TTC549 (cell line): ENCODE results near the gene LDAH.
"Not testable (repeated sequence)": the region's sequence is repeated elsewhere in the genome, so short reads cannot be mapped to it uniquely, and the experiment has no call there.

Experiments used
- FAIRE-seq: peaks from 2 replicates; lab custom pipeline; 2012; peaks lifted over from hg19 to GRCh38; lab: Jason Lieb, UNC

The LDAH gene

GRCh38 chr2:20722592-20723240, 100.2 kb downstream of the LDAH start:
- no peak for FAIRE-seq

GRCh38 chr2:20717641-20718040, 105.3 kb downstream of the LDAH start:
- no peak for FAIRE-seq

- not testable (repeated sequence) for FAIRE-seq
Measured at GRCh38 chr2:20716164-20716563, 106.7 kb downstream of the LDAH start.

DNA sequence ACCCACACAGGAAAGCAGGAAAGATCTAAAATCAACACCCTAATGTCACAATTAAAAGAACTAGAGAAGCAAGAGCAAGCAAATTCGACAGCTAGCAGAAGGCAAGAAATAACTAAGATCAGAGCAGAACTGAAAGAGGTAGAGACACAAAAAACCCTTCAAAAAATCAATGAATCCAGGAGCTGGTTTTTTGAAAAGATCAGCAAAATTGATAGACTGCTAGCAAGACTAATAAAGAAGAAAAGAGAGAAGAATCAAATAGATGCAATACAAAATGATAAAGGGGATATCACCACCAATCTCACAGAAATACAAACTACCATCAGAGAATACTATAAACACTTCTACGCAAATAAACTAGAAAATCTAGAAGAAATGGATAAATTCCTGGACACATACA, 108.5 kb downstream of the LDAH start:
- FAIRE-seq, result not testable (repeated sequence)

DNA sequence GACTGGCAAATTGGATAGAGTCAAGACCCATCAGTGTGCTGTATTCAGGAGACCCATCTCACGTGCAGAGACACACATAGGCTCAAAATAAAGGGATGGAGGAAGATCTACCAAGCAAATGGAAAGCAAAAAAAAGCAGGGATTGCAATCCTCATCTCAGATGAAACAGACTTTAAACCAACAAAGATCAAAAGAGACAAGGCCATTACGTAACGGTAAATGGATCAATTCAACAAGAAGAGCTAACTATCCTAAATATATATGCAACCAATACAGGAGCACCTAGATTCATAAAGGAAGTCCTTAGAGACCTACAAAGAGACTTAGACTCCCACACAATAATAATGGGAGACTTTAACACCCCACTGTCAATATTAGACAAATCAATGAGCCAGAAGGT, 109.3 kb downstream of the LDAH start:
- not testable (repeated sequence) for FAIRE-seq

DNA sequence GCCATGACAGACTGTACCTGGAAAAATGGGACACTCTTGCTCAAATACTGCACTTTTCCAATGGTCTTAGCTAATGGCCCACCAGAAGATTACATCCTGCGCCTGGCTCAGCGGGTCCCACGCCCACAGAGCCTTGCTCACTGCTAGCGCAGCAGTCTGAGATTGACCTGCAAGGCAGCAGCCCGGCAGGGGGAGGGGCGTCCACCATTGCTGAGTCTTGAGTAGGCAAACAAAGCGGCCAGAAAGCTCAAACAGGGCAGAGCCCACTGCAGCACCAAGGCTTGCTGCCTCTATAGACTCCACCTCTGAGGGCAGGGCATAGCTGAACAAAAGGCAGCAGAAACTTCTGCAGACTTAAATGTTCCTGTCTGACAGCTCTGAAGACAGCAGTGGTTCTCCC, 111.3 kb downstream of the LDAH start:
- FAIRE-seq, result not testable (repeated sequence)

- FAIRE-seq, result no peak
Measured at GRCh38 chr2:20707601-20708000, 115.3 kb downstream of the LDAH start.

- no peak for FAIRE-seq
Measured at GRCh38 chr2:20706786-20707185, 116.1 kb downstream of the LDAH start.

GRCh38 chr2:20706217-20706616, 116.7 kb downstream of the LDAH start:
- no peak for FAIRE-seq

DNA sequence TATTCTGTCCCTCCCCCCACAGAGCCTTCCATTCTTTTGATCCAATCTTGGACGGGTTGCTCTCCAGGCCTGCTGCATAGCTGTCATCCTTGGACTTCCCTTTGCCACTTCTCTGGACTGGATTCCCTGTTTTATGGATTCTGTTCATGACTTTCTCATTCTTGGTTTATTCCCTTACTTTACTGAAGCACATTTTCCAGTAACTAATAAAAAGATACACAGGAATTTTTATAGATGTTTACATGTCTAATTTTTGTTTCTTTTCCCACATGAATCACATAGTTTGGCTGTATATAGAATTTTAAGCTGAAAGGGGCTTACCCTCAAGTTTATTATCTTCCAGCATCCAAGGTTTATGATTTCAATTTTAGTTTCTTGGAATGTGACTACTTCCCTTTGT, 118.0 kb downstream of the LDAH start:
- no peak for FAIRE-seq

GRCh38 chr2:20702563-20702962, 120.3 kb downstream of the LDAH start:
- FAIRE-seq, result no peak

DNA sequence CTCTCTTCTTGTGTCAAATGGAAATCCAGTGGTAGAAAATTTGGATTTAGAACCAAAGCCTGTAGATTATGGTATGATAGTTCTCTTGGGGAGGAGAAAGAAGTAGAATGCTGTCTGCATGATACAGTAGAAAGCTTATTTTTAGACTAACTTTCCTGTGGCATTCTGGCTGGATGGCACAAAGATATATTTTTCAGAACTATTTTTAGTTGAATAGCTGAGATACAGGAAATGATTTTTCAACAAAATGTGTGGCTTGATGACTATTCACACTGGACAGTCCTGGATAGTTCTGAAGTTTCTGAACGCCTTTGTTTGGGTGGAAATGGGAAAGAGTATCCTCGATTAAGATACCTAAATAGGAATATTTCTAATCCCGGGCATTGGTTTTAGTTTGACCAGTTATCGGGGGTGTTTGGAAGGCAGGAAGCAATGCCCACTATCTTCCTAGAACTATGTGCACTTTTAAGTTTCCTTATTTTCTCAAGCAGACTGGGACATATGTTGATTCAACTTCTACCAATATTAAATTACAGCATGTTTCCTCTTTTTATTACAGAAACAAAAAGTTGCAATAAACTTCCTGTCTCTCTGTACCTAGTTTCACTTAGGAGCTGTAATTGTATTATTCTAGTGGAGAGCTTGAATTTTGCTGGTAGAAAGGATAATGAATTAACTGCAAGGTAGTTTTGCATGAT, 123.8 kb downstream of the LDAH start:
- no peak for FAIRE-seq

DNA sequence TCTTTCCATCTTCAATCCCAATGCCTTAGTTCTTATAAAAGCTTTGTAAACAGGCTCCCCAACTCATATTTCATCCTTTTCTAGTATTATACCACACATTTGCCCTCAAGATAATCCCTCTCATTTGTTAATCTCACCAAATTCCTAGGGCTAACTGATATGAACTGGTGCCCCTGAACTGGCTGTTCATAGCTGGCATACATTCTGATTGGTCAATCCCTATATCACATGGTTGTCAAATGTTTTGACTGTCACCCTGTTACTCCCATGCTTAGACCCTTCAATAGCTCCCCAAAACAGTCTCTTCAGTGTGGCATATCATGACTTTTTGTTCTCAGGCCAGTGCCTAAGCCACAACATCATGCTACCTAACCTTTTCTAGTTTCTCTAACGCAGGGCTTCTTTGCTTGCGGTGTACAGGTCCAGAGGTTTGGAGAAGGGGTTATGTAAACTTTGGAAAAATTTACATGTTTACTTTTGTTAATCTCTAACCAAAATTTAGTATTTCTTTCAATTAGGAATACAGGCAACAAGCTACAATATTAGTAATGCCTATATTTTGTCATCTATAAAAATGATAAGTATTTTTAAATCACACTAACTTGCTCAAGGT, 125.5 kb downstream of the LDAH start:
- FAIRE-seq, result no peak

GRCh38 chr2:20696366-20696765, 126.5 kb downstream of the LDAH start:
- no peak for FAIRE-seq

DNA sequence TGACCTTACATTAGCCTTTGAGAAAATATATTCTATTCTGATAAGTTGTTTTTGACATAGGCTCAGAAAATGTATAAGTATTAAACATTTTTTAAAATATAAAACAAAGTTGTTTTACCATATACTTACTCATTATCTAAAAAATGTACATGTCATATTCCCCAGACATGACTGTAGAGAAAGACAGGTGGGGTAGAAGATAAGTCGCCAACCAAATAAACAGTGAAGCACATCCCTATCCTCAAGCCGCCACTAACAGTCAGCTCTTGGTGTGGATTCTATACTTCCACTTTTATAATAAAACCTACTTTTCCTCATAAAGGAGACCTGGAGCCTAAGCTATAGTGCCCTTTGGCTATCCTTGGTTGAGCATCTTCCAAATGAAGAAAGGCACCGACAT, 129.6 kb downstream of the LDAH start:
- FAIRE-seq, result no peak

- no peak for FAIRE-seq
Measured at GRCh38 chr2:20692081-20692480, 130.8 kb downstream of the LDAH start.

DNA sequence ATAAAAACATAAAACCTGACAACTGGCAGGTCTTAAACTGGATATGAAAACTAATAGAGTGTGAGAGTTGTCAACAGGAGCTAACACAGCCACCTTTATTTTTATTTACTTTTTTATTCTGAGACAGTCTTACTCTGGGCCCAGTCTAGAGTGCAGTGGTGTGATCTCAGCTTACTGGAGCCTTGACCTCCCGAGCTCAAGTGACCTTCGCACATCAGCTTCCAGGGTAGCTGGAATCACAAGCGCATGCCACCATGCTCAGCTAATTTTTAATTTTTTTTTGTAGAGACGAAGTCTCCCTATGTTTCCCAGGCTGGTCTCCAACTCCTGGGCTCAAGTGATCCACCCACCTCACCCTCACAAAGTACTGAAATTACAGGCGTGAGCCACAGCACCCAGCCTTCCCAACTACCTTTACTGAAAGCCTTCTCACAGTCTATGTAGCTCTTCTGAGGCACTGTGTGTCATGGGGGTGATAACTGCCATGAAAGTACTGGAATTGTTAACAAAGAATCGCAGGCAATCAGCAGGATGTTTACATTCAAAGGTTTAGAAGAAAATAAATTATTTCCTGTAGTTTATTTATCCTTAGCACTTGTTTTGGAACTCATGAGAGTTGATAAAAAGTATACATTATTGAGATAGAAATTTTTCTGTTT, 131.7 kb downstream of the LDAH start:
- FAIRE-seq, result no peak

GRCh38 chr2:20689428-20690264, 133.3 kb downstream of the LDAH start:
- no peak for FAIRE-seq

DNA sequence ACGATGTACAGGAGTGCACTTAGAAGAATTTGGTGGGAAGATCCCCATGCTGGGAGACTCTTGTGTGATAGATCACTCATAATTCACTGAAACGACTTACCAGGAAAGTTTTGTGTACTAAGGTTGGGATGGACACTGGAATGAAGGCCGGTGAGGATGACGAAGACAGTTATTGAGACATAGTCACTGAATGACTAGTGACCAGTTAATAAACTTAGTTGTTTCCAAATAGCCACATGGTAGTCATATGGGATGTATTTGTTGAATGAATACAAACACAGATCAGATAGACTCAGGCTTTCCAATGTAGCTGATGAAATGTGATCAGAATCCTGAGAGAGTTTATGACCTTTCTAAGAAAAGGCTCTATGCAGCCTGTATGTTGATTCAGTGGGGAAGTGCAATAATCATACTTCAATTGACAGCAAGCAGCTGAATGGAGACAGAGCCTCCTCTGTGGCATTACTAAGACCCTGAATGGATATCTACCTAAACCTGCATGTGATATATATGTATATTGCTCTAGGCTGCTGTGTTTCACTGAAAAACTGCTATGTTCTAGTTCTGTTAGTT, 135.6 kb downstream of the LDAH start:
- no peak for FAIRE-seq

DNA sequence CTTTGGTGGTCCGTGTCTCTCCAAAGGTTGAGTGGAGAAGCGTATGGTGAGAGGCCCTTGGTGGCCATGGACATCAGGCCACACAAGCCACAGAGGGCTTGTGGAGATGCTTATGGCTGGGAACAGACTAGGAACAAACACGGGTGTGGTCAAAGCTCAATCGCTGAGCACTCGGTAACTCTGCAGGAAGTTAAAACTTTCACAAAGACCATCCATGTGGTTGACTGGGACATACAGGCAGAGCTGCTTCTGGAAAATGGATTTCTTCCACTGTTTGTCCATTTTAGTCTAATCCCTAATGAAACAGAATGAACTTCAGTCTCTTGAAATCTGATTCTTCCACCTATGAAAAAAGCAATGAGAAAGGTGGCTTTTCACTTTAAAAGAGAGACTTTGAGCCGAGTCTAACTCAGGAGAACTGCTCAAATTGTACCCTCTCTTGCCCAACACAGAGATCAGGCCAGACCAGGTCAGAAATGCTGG, 138.3 kb downstream of the LDAH start:
- FAIRE-seq, result no peak

- peak; percentile 23 for FAIRE-seq
Measured at GRCh38 chr2:20682167-20682920, 140.6 kb downstream of the LDAH start.
